RPMI8226 (cell line): ENCODE measurements around the gene UNC80.

Experiments used
- DNase-seq: peaks from one replicate; pipeline ENCODE4 v3.0.0-alpha.2; 2015

Gene UNC80

GRCh38 chr2:209976698-209977385, 205.2 kb downstream of the UNC80 start:
- DNase-seq: peak; percentile 16

- peak; percentile 39 for DNase-seq
These were observed 206.0 kb downstream of the UNC80 start for GRCh38 chr2:209977386-209978239.

- DNase-seq: no peak
These were observed 212.7 kb downstream of the UNC80 start for GRCh38 chr2:209984291-209984690.

- no peak for DNase-seq
These were observed 214.2 kb downstream of the UNC80 start for GRCh38 chr2:209985874-209986273.

GRCh38 chr2:209986415-209986814, 214.8 kb downstream of the UNC80 start:
- DNase-seq: no peak

- DNase-seq: peak; percentile 61
These were observed 216.4 kb downstream of the UNC80 start for GRCh38 chr2:209988010-209988409.

GRCh38 chr2:209990838-209991237, 219.2 kb downstream of the UNC80 start:
- DNase-seq: no peak

GRCh38 chr2:209993968-209994367, 222.3 kb downstream of the UNC80 start:
- no peak for DNase-seq

- no peak for DNase-seq
These were observed 227.0 kb downstream of the UNC80 start for GRCh38 chr2:209998596-209998995.

- DNase-seq: no peak
These were observed 229.1 kb downstream of the UNC80 start for GRCh38 chr2:210000464-210001324.

- DNase-seq: peak; percentile 98
These were observed 230.8 kb downstream of the UNC80 start, which contains the start of gene RPE for GRCh38 chr2:210002158-210003157. RPE (plus strand) TSS chr2:210002638; CDS start chr2:210002662, 24 bp downstream.

GRCh38 chr2:210003359-210003758, 231.7 kb downstream of the UNC80 start:
- no peak for DNase-seq

GRCh38 chr2:210004881-210005280, 233.2 kb downstream of the UNC80 start:
- DNase-seq: no peak

GRCh38 chr2:210007895-210008294, 236.3 kb downstream of the UNC80 start:
- no peak for DNase-seq

- DNase-seq: no peak
These were observed 237.5 kb downstream of the UNC80 start for GRCh38 chr2:210009126-210009525.

- DNase-seq: no peak
These were observed 238.3 kb downstream of the UNC80 start for GRCh38 chr2:210009896-210010295.

- DNase-seq: no peak
These were observed 248.5 kb downstream of the UNC80 start for GRCh38 chr2:210020138-210020537.

- no peak for DNase-seq
These were observed 251.2 kb downstream of the UNC80 start for GRCh38 chr2:210022824-210023223.

GRCh38 chr2:210027608-210028007, 256.0 kb downstream of the UNC80 start:
- DNase-seq: no peak

- DNase-seq: no peak
These were observed 256.5 kb downstream of the UNC80 start for GRCh38 chr2:210028178-210028577.

GRCh38 chr2:210034087-210034683, 262.6 kb downstream of the UNC80 start:
- no peak for DNase-seq
